WTC11 (cell line): ENCODE measurements around the gene TP53BP1.

Experiments used
- E2F4 ChIP-seq: sonication (generic); formaldehyde crosslinking; IDR thresholded peaks from 2 replicates; pipeline ENCODE4 v1.8.1; 2022; ENCODE audit warnings: low read depth, mild to moderate bottlenecking, moderate library complexity, missing genetic modification reagents, borderline replicate concordance
- ESRRA ChIP-seq: sonication (generic); formaldehyde crosslinking; IDR thresholded peaks from 2 replicates; pipeline ENCODE4 v1.8.1; 2022; ENCODE audit warnings: mild to moderate bottlenecking, missing genetic modification reagents, borderline replicate concordance
- FOXJ3 ChIP-seq: sonication (generic); formaldehyde crosslinking; IDR thresholded peaks from 2 replicates; pipeline ENCODE4 v1.9.0; 2021; ENCODE audit warnings: missing genetic modification reagents, mild to moderate bottlenecking, borderline replicate concordance
- FOXK1 ChIP-seq: sonication (generic); formaldehyde crosslinking; IDR thresholded peaks from 2 replicates; pipeline ENCODE4 v1.8.0; 2022; ENCODE audit warnings: mild to moderate bottlenecking, moderate library complexity, missing genetic modification reagents
- JUN ChIP-seq: sonication (generic); formaldehyde crosslinking; IDR thresholded peaks from 2 replicates; pipeline ENCODE4 v1.8.0; 2023; ENCODE audit warnings: mild to moderate bottlenecking, missing genetic modification reagents
- MLX ChIP-seq: sonication (generic); formaldehyde crosslinking; IDR thresholded peaks from 2 replicates; pipeline ENCODE4 v1.8.1; 2023; ENCODE audit warnings: mild to moderate bottlenecking, missing genetic modification reagents, moderate library complexity
- USF2 ChIP-seq: sonication (generic); formaldehyde crosslinking; IDR thresholded peaks from 2 replicates; pipeline ENCODE4 v1.8.1; 2023; ENCODE audit warnings: mild to moderate bottlenecking, missing genetic modification reagents, moderate library complexity
- ZNF138 ChIP-seq: sonication (generic); formaldehyde crosslinking; conservative IDR thresholded peaks from 2 replicates; pipeline ENCODE4 v1.8.1; 2022; ENCODE audit warnings: mild to moderate bottlenecking, moderate library complexity, missing genetic modification reagents
- ZNF317 ChIP-seq: sonication (generic); formaldehyde crosslinking; IDR thresholded peaks from 2 replicates; pipeline ENCODE4 v1.8.1; 2023; ENCODE audit warnings: low read depth, mild to moderate bottlenecking, moderate library complexity, missing genetic modification reagents, borderline replicate concordance
- TF ChIP-seq, protein P1 (sequence below): sonication (generic); formaldehyde crosslinking; IDR thresholded peaks from 2 replicates; pipeline ENCODE4 v1.8.1; 2022; ENCODE audit warnings: mild to moderate bottlenecking, moderate library complexity, missing genetic modification reagents
- TF ChIP-seq, protein P2 (sequence below): fragments of 200-600 bp; IDR thresholded peaks from 2 replicates; pipeline ENCODE4 v1.8.0; 2022; ENCODE audit warnings: antibody characterized with exemption
- TF ChIP-seq, protein P3 (sequence below): sonication (generic); formaldehyde crosslinking; conservative IDR thresholded peaks from 2 replicates; pipeline ENCODE4 v1.8.1; 2022; ENCODE audit warnings: mild to moderate bottlenecking, missing genetic modification reagents

GRCh38 chr15:43433661-43434303 is 59.2 kb downstream of the TP53BP1 start:
- no peak for TF ChIP-seq E2F4 (CRISPR knock-in tag)
- TF ChIP-seq, protein P1, sequence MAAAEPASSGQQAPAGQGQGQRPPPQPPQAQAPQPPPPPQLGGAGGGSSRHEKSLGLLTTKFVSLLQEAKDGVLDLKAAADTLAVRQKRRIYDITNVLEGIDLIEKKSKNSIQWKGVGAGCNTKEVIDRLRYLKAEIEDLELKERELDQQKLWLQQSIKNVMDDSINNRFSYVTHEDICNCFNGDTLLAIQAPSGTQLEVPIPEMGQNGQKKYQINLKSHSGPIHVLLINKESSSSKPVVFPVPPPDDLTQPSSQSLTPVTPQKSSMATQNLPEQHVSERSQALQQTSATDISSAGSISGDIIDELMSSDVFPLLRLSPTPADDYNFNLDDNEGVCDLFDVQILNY = no peak
- TF ChIP-seq, protein P2, sequence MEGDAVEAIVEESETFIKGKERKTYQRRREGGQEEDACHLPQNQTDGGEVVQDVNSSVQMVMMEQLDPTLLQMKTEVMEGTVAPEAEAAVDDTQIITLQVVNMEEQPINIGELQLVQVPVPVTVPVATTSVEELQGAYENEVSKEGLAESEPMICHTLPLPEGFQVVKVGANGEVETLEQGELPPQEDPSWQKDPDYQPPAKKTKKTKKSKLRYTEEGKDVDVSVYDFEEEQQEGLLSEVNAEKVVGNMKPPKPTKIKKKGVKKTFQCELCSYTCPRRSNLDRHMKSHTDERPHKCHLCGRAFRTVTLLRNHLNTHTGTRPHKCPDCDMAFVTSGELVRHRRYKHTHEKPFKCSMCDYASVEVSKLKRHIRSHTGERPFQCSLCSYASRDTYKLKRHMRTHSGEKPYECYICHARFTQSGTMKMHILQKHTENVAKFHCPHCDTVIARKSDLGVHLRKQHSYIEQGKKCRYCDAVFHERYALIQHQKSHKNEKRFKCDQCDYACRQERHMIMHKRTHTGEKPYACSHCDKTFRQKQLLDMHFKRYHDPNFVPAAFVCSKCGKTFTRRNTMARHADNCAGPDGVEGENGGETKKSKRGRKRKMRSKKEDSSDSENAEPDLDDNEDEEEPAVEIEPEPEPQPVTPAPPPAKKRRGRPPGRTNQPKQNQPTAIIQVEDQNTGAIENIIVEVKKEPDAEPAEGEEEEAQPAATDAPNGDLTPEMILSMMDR = no peak
- TF ChIP-seq ZNF138 (CRISPR knock-in tag) = no peak
- no peak for TF ChIP-seq MLX (CRISPR knock-in tag)
- TF ChIP-seq JUN = no peak
- TF ChIP-seq, protein P3, sequence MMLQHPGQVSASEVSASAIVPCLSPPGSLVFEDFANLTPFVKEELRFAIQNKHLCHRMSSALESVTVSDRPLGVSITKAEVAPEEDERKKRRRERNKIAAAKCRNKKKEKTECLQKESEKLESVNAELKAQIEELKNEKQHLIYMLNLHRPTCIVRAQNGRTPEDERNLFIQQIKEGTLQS (CRISPR knock-in tag) = no peak
- TF ChIP-seq FOXJ3 (CRISPR knock-in tag) = no peak
- no peak for TF ChIP-seq USF2 (CRISPR knock-in tag)
- TF ChIP-seq ZNF317 (CRISPR knock-in tag) = no peak
- no peak for TF ChIP-seq ESRRA (CRISPR knock-in tag)
- TF ChIP-seq FOXK1 (CRISPR knock-in tag) = no peak
